PFSK-1 (cell line): ENCODE results near the gene HOXC6.

Source experiments
- FOXP2 ChIP-seq: optimal IDR thresholded peaks from 2 replicates; pipeline ENCODE3; 2011; ENCODE audit warnings: borderline replicate concordance, control low read depth, inconsistent platforms; ENCODE audit not compliant: insufficient read depth; ENCODE audit errors: extremely low read length, extremely low read depth
- POLR2AphosphoS5 ChIP-seq: IDR thresholded peaks from 2 replicates; pipeline ENCODE4 v1.6.1; 2012; ENCODE audit warnings: low read depth, mild to moderate bottlenecking, control low read depth, low read length, moderate library complexity
- SIN3A ChIP-seq: IDR thresholded peaks from 2 replicates; pipeline ENCODE4 v1.6.1; 2012; ENCODE audit warnings: mild to moderate bottlenecking, low read length, moderate library complexity, borderline replicate concordance; ENCODE audit not compliant: insufficient read depth
- TAF1 ChIP-seq: IDR thresholded peaks from 2 replicates; pipeline ENCODE4 v1.6.1; 2012; ENCODE audit warnings: low read length, control low read depth, borderline replicate concordance; ENCODE audit not compliant: insufficient read depth
- TF ChIP-seq, protein P1 (sequence below), 2 experiments: IDR thresholded peaks; 2 replicates each; pipeline versions ENCODE4 v1.6.1 to v1.8.0; 2011 to 2012; ENCODE audit warnings: low read depth in 2 of 2, low read length in 2 of 2, control low read depth in 1 of 2, inconsistent platforms in 1 of 2, mild to moderate bottlenecking in 1 of 2, moderate library complexity in 1 of 2; ENCODE audit not compliant: insufficient read depth in 1 of 2

The HOXC6 gene

DNA sequence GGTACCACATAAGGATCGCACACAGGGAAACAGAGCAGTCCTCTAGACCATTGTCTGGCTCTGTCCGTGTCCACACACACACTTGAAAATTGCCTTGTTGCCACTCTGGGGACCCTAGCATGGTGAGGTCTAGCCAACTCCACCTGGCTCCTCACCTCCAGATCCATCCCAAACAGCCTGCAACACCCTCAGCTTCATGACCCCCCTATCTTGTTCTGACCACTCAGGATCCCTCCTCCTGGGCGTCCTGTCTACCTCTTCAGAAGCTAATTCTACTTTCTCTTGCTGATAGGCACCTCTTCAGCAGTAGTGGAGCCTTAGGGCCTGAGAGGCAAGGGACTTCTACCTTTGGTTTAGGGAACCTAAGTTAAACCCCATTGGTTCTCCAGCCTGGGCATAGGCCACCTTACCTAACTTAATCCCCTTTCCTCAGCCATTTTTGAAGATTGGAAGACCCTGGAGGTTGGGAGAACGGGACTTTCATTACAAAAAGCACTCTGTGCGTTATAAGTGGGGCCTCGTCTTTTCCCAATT lies 3.9 kb downstream of the HOXC6 start:
- TF ChIP-seq SIN3A, result no peak
- TF ChIP-seq POLR2AphosphoS5, result no peak
- TF ChIP-seq, protein P1, sequence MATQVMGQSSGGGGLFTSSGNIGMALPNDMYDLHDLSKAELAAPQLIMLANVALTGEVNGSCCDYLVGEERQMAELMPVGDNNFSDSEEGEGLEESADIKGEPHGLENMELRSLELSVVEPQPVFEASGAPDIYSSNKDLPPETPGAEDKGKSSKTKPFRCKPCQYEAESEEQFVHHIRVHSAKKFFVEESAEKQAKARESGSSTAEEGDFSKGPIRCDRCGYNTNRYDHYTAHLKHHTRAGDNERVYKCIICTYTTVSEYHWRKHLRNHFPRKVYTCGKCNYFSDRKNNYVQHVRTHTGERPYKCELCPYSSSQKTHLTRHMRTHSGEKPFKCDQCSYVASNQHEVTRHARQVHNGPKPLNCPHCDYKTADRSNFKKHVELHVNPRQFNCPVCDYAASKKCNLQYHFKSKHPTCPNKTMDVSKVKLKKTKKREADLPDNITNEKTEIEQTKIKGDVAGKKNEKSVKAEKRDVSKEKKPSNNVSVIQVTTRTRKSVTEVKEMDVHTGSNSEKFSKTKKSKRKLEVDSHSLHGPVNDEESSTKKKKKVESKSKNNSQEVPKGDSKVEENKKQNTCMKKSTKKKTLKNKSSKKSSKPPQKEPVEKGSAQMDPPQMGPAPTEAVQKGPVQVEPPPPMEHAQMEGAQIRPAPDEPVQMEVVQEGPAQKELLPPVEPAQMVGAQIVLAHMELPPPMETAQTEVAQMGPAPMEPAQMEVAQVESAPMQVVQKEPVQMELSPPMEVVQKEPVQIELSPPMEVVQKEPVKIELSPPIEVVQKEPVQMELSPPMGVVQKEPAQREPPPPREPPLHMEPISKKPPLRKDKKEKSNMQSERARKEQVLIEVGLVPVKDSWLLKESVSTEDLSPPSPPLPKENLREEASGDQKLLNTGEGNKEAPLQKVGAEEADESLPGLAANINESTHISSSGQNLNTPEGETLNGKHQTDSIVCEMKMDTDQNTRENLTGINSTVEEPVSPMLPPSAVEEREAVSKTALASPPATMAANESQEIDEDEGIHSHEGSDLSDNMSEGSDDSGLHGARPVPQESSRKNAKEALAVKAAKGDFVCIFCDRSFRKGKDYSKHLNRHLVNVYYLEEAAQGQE (IDR thresholded peaks at IDR 0.05; ENCODE audit: insufficient read depth in 1 of 2, low read depth in 2 of 2, low read length in 2 of 2), result no peak
- TF ChIP-seq FOXP2, result no peak
- no peak for TF ChIP-seq TAF1

DNA sequence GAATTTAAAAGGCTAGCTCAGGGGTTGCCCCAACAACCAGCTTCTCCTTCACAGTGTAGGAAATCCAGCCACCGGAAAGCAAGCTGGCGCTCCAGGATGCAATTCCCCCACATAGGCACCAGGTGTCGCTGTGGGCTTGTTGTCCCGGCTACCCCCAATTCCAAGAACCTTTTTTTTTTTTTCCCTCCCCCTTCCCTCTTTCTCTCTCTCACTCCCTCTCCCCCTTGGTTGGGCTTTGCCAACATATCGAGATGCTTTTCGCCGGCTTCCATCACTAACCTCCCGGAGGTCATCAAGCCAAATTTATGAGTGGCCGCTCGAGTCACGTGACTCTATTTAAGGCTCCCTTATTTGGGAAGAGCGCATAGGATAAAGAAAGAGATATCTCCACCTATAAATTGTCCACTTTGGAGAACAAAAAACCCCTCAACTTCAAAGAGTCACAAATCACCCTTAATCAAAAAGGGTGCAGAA lies 4.4 kb downstream of the HOXC6 start, which contains the start of gene HOXC5:
HOXC5 (plus strand) TSS at position 424 of the 474 bp plus-strand sequence. CDS start 73 bp downstream, outside the sequence.
- TF ChIP-seq FOXP2, result no peak
- TF ChIP-seq POLR2AphosphoS5, result no peak
- no peak for TF ChIP-seq SIN3A
- TF ChIP-seq, protein P1 (IDR thresholded peaks at IDR 0.05; ENCODE audit: insufficient read depth in 1 of 2, low read depth in 2 of 2, low read length in 2 of 2), result no peak; a peak in 1 of 4 replicates
- TF ChIP-seq TAF1, result no peak

DNA sequence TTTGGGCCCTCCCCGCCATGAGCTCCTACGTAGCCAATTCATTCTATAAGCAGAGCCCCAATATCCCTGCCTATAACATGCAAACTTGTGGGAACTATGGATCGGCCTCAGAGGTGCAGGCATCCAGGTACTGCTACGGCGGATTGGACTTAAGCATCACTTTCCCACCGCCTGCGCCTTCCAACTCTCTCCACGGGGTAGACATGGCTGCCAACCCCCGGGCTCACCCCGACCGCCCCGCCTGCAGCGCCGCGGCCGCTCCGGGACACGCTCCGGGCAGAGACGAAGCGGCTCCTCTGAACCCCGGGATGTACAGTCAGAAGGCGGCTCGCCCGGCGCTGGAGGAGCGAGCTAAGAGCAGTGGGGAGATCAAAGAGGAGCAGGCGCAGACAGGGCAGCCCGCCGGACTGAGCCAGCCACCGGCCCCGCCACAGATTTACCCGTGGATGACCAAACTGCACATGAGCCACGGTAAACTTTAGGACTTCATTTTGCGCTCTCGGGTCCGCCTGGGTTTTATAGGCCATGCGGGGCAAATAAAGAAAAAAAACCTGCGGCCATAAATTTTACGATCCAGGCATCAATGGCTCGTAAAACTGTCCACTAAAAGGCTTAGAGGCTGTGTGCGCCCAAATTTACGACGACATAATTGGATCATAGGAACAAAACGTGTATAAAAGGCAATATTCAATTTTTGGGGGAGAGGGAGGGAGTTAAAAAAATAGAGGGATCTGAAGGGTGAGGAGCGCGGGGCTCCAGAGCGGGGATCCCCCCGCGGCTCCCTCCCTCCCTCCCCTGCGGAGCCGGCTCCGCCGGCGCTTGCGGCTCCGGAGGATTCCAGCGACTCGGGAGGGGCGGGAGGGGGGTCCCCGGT lies 5.1 kb downstream of the HOXC6 start:
- TF ChIP-seq TAF1, result no peak
- TF ChIP-seq FOXP2, result no peak

DNA sequence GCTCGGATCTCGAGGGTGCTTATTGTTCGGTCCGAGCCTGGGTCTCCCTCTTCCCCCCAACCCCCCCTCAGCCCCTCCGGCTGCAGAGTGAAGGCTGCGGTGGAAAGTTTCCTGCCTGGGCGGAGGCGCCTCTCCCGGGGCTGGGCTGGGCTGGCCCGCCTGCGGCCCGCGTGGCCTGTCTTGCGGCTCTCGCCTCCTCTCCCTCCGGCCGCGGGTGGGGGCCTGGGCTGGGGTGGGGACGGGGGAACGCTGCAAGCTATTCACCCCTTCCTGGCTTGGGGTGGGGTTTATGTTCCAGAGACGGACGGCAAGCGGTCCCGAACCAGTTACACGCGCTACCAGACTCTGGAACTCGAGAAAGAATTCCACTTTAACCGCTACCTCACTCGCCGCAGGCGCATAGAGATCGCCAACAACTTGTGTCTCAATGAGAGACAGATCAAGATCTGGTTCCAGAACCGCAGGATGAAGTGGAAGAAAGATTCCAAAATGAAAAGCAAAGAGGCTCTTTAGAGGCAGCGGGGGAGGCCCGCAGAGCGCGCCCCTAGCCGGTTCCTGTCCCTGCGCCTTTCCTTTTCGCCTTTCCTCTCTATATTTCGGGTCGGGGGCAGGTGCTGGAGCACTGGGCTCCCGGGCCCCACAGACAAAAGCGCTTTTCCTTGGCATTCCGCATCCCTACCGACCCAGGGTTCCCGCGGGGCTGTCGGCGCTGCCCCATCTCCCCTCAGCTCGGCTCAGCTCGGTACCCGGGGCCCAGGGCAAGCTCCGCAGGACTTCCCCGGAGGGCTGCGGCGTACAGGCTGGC lies 5.9 kb downstream of the HOXC6 start:
- TF ChIP-seq, protein P1 (IDR thresholded peaks at IDR 0.05; ENCODE audit: insufficient read depth in 1 of 2, low read depth in 2 of 2, low read length in 2 of 2), result no peak
- no peak for TF ChIP-seq TAF1
- TF ChIP-seq POLR2AphosphoS5, result no peak
- no peak for TF ChIP-seq SIN3A
- TF ChIP-seq FOXP2, result no peak

DNA sequence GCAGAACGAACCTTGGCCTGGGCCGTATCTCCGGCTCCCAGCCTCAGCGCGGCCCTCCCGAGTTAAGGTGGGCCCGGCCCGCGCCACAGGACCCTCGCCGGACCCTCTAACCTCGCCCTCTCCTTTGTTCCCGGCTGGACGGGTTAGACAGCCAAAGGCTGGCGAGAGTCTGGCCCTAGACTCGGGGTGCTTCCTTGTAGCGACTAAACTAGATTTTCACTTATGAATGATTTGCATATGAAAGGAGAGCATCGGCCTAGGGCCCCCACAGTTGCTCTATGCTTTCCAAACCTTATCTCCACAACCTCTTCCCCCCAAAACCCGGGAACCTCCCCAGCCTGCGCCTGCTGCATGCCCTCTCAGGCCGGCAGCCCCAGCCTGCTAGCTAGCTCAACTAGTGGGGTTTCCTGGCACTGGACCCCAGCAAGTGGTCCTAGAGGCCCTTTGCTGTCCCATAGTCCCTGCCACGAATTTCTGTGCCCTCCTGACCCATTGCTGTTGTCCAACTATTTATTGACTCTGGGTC lies 6.6 kb downstream of the HOXC6 start:
- no peak for TF ChIP-seq POLR2AphosphoS5
- no peak for TF ChIP-seq SIN3A
- TF ChIP-seq TAF1, result no peak
- TF ChIP-seq FOXP2, result no peak
- TF ChIP-seq, protein P1 (IDR thresholded peaks at IDR 0.05; ENCODE audit: insufficient read depth in 1 of 2, low read depth in 2 of 2, low read length in 2 of 2), result no peak
